Measurements from ENCODE around the gene TSHZ2. TPM values are rescaled to one million over a fixed set of nuclear protein-coding genes. Genes with fewer than 3 reads are reported as not detected.

Gene TSHZ2
- total RNA-seq, 2 donors from 2014 or later, result 29.1 to 30.7 TPM

GRCh38 chr20:53030061-53030460 is 57.9 kb downstream of the TSHZ2 start:
- peaks cover 5% of the 10 kb centered on the region for H3K36me3 Mint-ChIP-seq (ENCODE audit: low read depth)
- DNase-seq, result no peak
- peaks cover 20% of the 10 kb centered on the region for H3K4me1 Mint-ChIP-seq
- peaks cover 31% of the 10 kb centered on the region for H3K27me3 Mint-ChIP-seq
- ATAC-seq, result peak; percentile 30
- H3K4me3 Mint-ChIP-seq, result peak overlapping the region; percentile 36
- no peaks in the 10 kb centered on the region for H3K9me3 ChIP-seq (ENCODE audit: control insufficient read depth, low read length, poor library complexity, severe bottlenecking)
- H3K27ac Mint-ChIP-seq, result peak overlapping the region; percentile 78

DNA sequence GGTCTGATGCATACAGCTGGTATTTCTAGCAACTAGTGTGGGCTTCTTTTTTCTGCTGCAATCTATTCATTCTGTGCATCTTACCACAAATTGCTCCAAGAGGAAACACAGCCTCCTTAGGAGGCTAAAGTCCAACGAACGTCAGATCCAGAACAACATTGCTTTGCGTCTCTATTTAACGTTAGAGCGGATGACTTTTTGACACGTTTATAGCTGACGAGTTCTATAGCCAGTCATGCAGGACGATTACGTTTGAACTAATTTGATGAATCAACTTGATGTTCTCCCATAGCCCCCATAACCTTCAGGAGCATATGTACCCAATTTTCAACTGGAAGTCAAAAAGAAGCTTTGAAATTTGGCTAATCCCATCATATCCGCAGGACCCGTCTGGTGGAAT is 59.9 kb downstream of the TSHZ2 start:
- Mint-ChIP-seq H3K27me3 (peaks cover 31% of the 10 kb centered on the region), H3K4me3 (no peak overlapping the region), H3K36me3 (ENCODE audit: low read depth) (peaks cover 5% of the 10 kb centered on the region), H3K27ac (no peak overlapping the region), H3K4me1 (peaks cover 23% of the 10 kb centered on the region)
- ATAC-seq (no peak), DNase-seq (no peak)
- H3K9me3 ChIP-seq (ENCODE audit: control insufficient read depth, low read length, poor library complexity, severe bottlenecking), result no peaks in the 10 kb centered on the region

GRCh38 chr20:53032478-53032932 is 60.3 kb downstream of the TSHZ2 start:
- H3K36me3 Mint-ChIP-seq (ENCODE audit: low read depth), result peaks cover 2% of the 10 kb centered on the region
- H3K4me3 Mint-ChIP-seq, result no peak overlapping the region
- DNase-seq, result no peak
- peaks cover 27% of the 10 kb centered on the region for H3K27me3 Mint-ChIP-seq
- no peak overlapping the region for H3K27ac Mint-ChIP-seq
- no peaks in the 10 kb centered on the region for H3K9me3 ChIP-seq (ENCODE audit: control insufficient read depth, low read length, poor library complexity, severe bottlenecking)
- H3K4me1 Mint-ChIP-seq, result peaks cover 21% of the 10 kb centered on the region
- ATAC-seq, result no peak

DNA sequence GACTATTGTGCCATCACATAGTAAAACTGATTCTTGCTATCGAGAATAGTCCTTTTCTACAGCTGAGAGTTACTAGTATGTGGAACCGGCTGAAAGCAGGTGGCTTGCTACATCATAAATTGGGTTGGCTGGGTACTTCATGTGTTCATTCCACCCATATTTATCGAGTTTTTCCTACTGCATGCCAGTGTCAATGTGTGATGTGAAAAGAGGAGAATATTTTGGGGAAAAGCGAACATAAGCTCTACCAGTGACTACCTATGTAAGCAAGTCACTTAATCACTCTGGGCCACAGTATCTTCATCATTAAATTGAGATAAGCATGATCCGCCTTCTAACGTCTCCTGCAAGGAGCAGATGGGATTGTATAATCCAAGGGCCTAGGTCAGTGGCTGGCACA is 61.0 kb downstream of the TSHZ2 start:
- H3K27ac Mint-ChIP-seq, result no peak overlapping the region
- peaks cover 21% of the 10 kb centered on the region for H3K4me1 Mint-ChIP-seq
- peaks cover 2% of the 10 kb centered on the region for H3K36me3 Mint-ChIP-seq (ENCODE audit: low read depth)

DNA sequence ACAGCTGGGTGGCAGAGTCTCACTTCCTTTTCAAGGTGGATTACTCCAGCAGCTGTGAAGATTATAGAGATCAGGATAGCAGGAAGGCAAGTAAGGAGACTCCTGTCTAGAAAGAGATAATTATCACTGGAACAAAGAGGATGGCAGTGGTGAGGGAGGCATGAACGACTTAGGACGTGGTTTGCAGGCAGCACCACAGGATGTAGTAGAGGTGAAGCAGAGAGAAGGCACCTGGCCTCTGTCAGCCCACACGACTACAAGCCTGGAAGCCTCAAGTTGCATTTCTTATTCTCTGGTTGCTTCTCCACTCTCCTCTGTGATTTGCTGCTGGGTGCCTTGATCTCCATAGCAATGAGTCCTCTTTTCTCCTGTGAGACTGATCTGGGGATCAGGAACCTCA is 62.7 kb downstream of the TSHZ2 start:
- DNase-seq (no peak), ATAC-seq (peak; percentile 74)
- peaks cover 15% of the 10 kb centered on the region for H3K27me3 Mint-ChIP-seq
- H3K4me3 Mint-ChIP-seq, result no peak overlapping the region
- no peaks in the 10 kb centered on the region for H3K9me3 ChIP-seq (ENCODE audit: control insufficient read depth, low read length, poor library complexity, severe bottlenecking)
- peaks cover 19% of the 10 kb centered on the region for H3K4me1 Mint-ChIP-seq
- no peaks in the 10 kb centered on the region for H3K36me3 Mint-ChIP-seq (ENCODE audit: low read depth)
- H3K27ac Mint-ChIP-seq, result peak overlapping the region; percentile 81

More for the DNA sequence above, 61.0 kb downstream of the TSHZ2 start:
- DNase-seq (no peak), ATAC-seq (no peak)
- Mint-ChIP-seq H3K4me3 (no peak overlapping the region), H3K27me3 (peaks cover 21% of the 10 kb centered on the region)
- H3K9me3 ChIP-seq (ENCODE audit: control insufficient read depth, low read length, poor library complexity, severe bottlenecking), result no peaks in the 10 kb centered on the region

GRCh38 chr20:53036992-53037391 is 64.8 kb downstream of the TSHZ2 start:
- Mint-ChIP-seq H3K4me1 (peaks cover 18% of the 10 kb centered on the region), H3K27me3 (no peaks in the 10 kb centered on the region), H3K4me3 (no peak overlapping the region), H3K27ac (no peak overlapping the region), H3K36me3 (ENCODE audit: low read depth) (no peaks in the 10 kb centered on the region)
- no peak for DNase-seq
- H3K9me3 ChIP-seq (ENCODE audit: control insufficient read depth, low read length, poor library complexity, severe bottlenecking), result no peaks in the 10 kb centered on the region
- ATAC-seq, result no peak

GRCh38 chr20:53037621-53038020 is 65.5 kb downstream of the TSHZ2 start:
- H3K4me3 Mint-ChIP-seq, result no peak overlapping the region
- ATAC-seq, result no peak
- no peak for DNase-seq
- no peak overlapping the region for H3K27ac Mint-ChIP-seq
- H3K9me3 ChIP-seq (ENCODE audit: control insufficient read depth, low read length, poor library complexity, severe bottlenecking), result no peaks in the 10 kb centered on the region
- H3K36me3 Mint-ChIP-seq (ENCODE audit: low read depth), result no peaks in the 10 kb centered on the region
- peaks cover 18% of the 10 kb centered on the region for H3K4me1 Mint-ChIP-seq
- H3K27me3 Mint-ChIP-seq, result no peaks in the 10 kb centered on the region

- H3K36me3 Mint-ChIP-seq (ENCODE audit: low read depth), result no peaks in the 10 kb centered on the region
- no peaks in the 10 kb centered on the region for H3K9me3 ChIP-seq (ENCODE audit: control insufficient read depth, low read length, poor library complexity, severe bottlenecking)
- no peak overlapping the region for H3K27ac Mint-ChIP-seq
- ATAC-seq (no peak), DNase-seq (no peak)
- no peaks in the 10 kb centered on the region for H3K27me3 Mint-ChIP-seq
- peaks cover 18% of the 10 kb centered on the region for H3K4me1 Mint-ChIP-seq
- H3K4me3 Mint-ChIP-seq, result no peak overlapping the region
These were observed 66.1 kb downstream of the TSHZ2 start for GRCh38 chr20:53038299-53038698.

DNA sequence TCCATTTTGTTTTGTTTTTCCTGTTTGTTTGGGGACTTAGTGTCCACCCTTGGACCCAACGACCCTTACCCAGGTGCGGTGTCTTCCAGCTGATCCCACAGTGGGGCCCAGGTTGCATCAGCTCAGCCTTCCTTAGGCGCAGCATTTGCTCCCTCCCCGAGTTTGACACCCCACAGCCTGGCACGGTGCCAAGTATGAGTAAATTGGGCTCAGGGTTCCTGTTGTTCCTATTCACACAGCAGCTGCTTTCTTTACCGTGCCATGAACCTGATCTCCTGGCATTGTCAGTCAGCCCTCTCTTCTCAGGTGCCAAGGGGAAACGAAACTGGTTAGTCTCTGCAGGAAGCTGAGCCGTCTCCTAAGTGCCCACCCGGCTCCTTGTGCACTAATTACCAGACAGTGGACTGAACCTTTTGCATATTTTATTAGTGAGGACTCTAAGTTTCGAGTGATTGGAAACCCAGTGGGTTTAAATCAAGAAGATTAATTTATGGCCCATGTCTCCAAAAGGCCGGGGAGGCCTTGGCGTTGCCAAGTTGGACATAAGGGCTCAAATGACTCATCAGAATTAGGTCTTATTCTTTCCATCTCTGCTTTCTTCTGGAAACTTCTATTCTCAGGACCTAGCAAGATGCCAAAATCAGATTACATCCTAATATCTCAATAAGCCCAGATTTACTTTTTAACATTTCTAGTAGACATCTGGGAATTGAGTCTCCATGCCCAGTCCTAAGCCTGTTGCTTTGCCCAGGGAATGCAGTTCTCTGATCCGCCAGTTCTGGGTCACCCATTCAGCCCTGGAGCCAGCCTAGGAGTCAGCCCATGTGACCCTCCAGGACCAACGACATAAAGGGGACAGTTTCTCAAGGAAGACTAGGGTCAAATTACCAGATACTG is 68.8 kb downstream of the TSHZ2 start:
- peaks cover 9% of the 10 kb centered on the region for H3K4me1 Mint-ChIP-seq
- H3K27me3 Mint-ChIP-seq, result no peaks in the 10 kb centered on the region
- no peak for DNase-seq
- no peak for ATAC-seq
- no peak overlapping the region for H3K4me3 Mint-ChIP-seq
- no peaks in the 10 kb centered on the region for H3K9me3 ChIP-seq (ENCODE audit: control insufficient read depth, low read length, poor library complexity, severe bottlenecking)
- peaks cover 2% of the 10 kb centered on the region for H3K36me3 Mint-ChIP-seq (ENCODE audit: low read depth)
- H3K27ac Mint-ChIP-seq, result peak overlapping the region; percentile 66

DNA sequence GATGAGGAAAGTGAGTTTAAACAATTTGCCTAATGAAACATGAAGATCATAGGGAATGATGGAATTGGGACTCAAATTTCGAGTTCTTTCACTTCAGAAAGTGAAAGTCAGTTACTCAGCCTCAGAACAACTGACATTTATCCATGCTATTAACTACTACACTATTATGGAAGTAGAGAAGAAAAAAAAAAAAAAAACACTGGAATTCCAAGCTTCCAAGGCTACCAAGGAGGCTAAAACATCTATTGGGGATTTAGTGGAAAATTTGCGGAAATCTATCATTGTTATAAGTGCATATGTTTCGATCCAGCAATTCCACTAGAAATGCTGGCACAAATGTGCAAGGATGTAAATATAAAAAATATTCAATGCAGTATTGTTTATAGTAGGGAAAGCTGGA is 70.4 kb downstream of the TSHZ2 start:
- H3K4me1 Mint-ChIP-seq, result peaks cover 9% of the 10 kb centered on the region
- no peak overlapping the region for H3K27ac Mint-ChIP-seq
- DNase-seq, result no peak
- no peaks in the 10 kb centered on the region for H3K27me3 Mint-ChIP-seq
- ATAC-seq, result no peak
- no peaks in the 10 kb centered on the region for H3K9me3 ChIP-seq (ENCODE audit: control insufficient read depth, low read length, poor library complexity, severe bottlenecking)
- H3K4me3 Mint-ChIP-seq, result no peak overlapping the region
- peaks cover 2% of the 10 kb centered on the region for H3K36me3 Mint-ChIP-seq (ENCODE audit: low read depth)

GRCh38 chr20:53044296-53044695 is 72.1 kb downstream of the TSHZ2 start:
- no peaks in the 10 kb centered on the region for H3K9me3 ChIP-seq (ENCODE audit: control insufficient read depth, low read length, poor library complexity, severe bottlenecking)
- ATAC-seq (no peak), DNase-seq (no peak)
- Mint-ChIP-seq H3K27ac (no peak overlapping the region), H3K4me1 (peaks cover 9% of the 10 kb centered on the region), H3K36me3 (ENCODE audit: low read depth) (peaks cover 2% of the 10 kb centered on the region), H3K27me3 (peaks cover 2% of the 10 kb centered on the region), H3K4me3 (no peak overlapping the region)

- no peak for ATAC-seq
- H3K27me3 Mint-ChIP-seq, result peaks cover 5% of the 10 kb centered on the region
- peaks cover 2% of the 10 kb centered on the region for H3K36me3 Mint-ChIP-seq (ENCODE audit: low read depth)
- DNase-seq, result no peak
- peaks cover 2% of the 10 kb centered on the region for H3K4me1 Mint-ChIP-seq
- no peak overlapping the region for H3K27ac Mint-ChIP-seq
- no peak overlapping the region for H3K4me3 Mint-ChIP-seq
- H3K9me3 ChIP-seq (ENCODE audit: control insufficient read depth, low read length, poor library complexity, severe bottlenecking), result no peaks in the 10 kb centered on the region
These were observed 73.8 kb downstream of the TSHZ2 start for GRCh38 chr20:53045941-53046340.

GRCh38 chr20:53047203-53047602 is 75.0 kb downstream of the TSHZ2 start:
- no peak for DNase-seq
- Mint-ChIP-seq H3K4me3 (no peak overlapping the region), H3K27me3 (peaks cover 5% of the 10 kb centered on the region), H3K36me3 (ENCODE audit: low read depth) (peaks cover 2% of the 10 kb centered on the region), H3K27ac (no peak overlapping the region), H3K4me1 (no peaks in the 10 kb centered on the region)
- no peaks in the 10 kb centered on the region for H3K9me3 ChIP-seq (ENCODE audit: control insufficient read depth, low read length, poor library complexity, severe bottlenecking)
- ATAC-seq, result no peak

GRCh38 chr20:53048387-53048786 is 76.2 kb downstream of the TSHZ2 start:
- H3K36me3 Mint-ChIP-seq (ENCODE audit: low read depth), result peaks cover 2% of the 10 kb centered on the region
- H3K9me3 ChIP-seq (ENCODE audit: control insufficient read depth, low read length, poor library complexity, severe bottlenecking), result no peaks in the 10 kb centered on the region
- no peak for ATAC-seq
- no peak overlapping the region for H3K4me3 Mint-ChIP-seq
- peaks cover 5% of the 10 kb centered on the region for H3K27me3 Mint-ChIP-seq
- no peak for DNase-seq
- no peak overlapping the region for H3K27ac Mint-ChIP-seq
- no peaks in the 10 kb centered on the region for H3K4me1 Mint-ChIP-seq

Data from T-helper 17 cell (primary cell).